Activated T-cell treated with anti-CD3 and anti-CD28 coated beads, Interleukin-2, amount 50 U/mL, for 72 hours (primary cell): ENCODE measurements around the gene AHCYL2. TPM values are rescaled to one million over a fixed set of nuclear protein-coding genes. Genes with fewer than 3 reads are reported as not detected.
"Not testable (repeated sequence)": the region's sequence is repeated elsewhere in the genome, so short reads cannot be mapped to it uniquely, and the experiment has no call there.

Source experiments
- ATAC-seq, 2 donors: fragments of 150-1000 bp; cut with Tn5 transposase; replicated peaks in 1 of 2; 2 replicates each; pipeline ENCODE4 v1.10.0; 2021; ENCODE audit warnings: moderate library complexity in 2 of 2, mild to moderate bottlenecking in 1 of 2
- DNase-seq, 2 donors: peaks; one replicate each; pipeline ENCODE4 v3.0.0; 2021 to 2022; ENCODE audit warnings: mixed read lengths in 1 of 2
- H3K27ac Mint-ChIP-seq: one replicate; pipeline ENCODE4 v1.8.0; 2022; ENCODE audit warnings: mild to moderate bottlenecking, moderate library complexity, mixed read lengths
- H3K27me3 Mint-ChIP-seq: one replicate; pipeline ENCODE4 v1.8.0; 2022; ENCODE audit warnings: low read depth, mixed read lengths
- H3K36me3 Mint-ChIP-seq, 2 donors: one replicate each; pipeline ENCODE4 v1.8.0; 2022; ENCODE audit warnings: mixed read lengths in 2 of 2, mild to moderate bottlenecking in 1 of 2; ENCODE audit not compliant: insufficient read depth in 2 of 2
- H3K4me1 Mint-ChIP-seq: one replicate; pipeline ENCODE4 v1.8.0; 2022; ENCODE audit warnings: low read depth, mixed read lengths
- H3K4me3 Mint-ChIP-seq, 2 donors: one replicate each; pipeline ENCODE4 v1.8.0; 2022; ENCODE audit warnings: mild to moderate bottlenecking in 2 of 2, mixed read lengths in 2 of 2, moderate library complexity in 2 of 2
- H3K9me3 Mint-ChIP-seq, 2 donors: one replicate each; pipeline ENCODE4 v1.8.0; 2022; ENCODE audit warnings: mixed read lengths in 2 of 2
- total RNA-seq, 2 donors: library from RNA; stranded (reverse); gene quantifications; one replicate each; pipeline ENCODE4 v1.2.3, GENCODE V29; 2022

The AHCYL2 gene
- total RNA-seq, 2 donors from 2014 or later: 40.8 to 44.8 TPM

DNA sequence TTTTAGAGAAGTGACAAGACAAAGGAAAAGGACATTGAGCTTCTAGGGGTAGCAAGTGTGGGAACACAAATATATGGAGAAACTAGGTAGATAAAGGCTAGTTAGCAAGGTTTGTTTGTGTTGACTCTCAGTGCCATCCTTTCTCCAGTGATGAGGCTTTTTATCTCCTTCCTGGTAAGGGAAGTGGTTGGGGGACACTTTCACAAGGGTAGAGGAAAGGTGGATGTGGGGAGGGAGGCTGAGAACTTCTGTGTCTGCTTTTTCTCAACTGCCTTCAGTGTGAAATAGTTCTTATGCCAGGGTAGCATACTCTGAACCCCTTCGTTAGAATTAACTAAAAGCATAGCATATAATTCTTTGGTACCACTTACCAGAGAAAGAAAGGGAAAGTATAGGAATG lies 116.4 kb downstream of the AHCYL2 start:
- DNase-seq: no peak
- Mint-ChIP-seq H3K4me1 (peaks cover 41% of the 10 kb centered on the region), H3K4me3 (no peak overlapping the region), H3K9me3 (no peaks in the 10 kb centered on the region), H3K27ac (peak overlapping the region; percentile 32), H3K36me3 (no peaks in the 10 kb centered on the region), H3K27me3 (no peaks in the 10 kb centered on the region)
- ATAC-seq: no peak

- H3K27ac Mint-ChIP-seq: no peak overlapping the region
- ATAC-seq: no peak
- no peaks in the 10 kb centered on the region for H3K36me3 Mint-ChIP-seq
- H3K9me3 Mint-ChIP-seq: no peaks in the 10 kb centered on the region
- no peak overlapping the region for H3K4me3 Mint-ChIP-seq
- H3K4me1 Mint-ChIP-seq: peaks cover 41% of the 10 kb centered on the region
- DNase-seq: no peak
- no peaks in the 10 kb centered on the region for H3K27me3 Mint-ChIP-seq
Measured at GRCh38 chr7:129341816-129342806, 117.3 kb downstream of the AHCYL2 start.

DNA sequence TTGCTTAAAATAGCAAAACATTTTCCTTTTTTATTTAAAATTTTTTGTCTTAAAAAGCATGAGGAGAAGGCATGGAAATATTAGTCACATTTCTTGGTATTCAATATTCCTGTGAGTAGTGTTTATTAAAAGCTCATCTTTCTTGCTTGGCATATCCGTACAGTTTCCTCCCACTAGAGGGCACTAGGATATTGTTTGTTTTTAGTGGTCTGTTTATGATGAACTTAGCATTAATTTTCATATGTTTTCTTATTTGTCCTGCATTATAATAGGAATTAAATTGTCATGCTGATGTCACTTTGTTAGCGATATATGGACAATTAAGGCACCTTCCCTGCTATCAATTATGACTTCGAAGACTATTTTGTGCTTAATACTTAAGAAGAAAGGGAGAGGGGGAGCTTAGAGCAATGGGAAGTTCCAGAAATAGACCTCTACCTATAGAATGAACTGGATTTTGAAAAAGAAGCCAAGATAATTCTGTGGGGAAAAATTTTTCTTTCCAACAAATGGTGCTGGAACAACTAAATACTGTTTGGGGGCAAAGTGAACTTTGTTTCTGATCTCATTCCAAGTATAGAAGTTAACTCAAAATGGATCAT lies 118.4 kb downstream of the AHCYL2 start:
- no peak overlapping the region for H3K27ac Mint-ChIP-seq

DNA sequence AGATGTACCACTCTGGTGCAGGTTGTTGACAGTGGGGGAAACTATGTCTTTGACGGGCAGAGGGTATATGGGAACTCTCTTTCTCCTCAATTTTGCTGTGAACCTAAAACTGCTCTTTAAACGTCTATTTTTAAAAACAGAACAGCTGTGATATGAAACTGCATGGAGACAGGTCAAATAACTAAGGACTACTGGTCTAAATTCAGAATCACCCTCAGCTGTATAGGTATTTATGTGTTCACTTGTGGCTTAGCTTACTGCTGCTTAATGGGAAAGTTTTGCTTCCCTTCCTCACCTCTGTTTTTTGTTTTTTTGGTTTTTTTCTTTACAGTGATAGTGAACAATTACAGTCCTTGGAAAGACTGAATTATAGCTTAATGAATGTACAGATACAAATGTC lies 122.5 kb downstream of the AHCYL2 start:
- Mint-ChIP-seq H3K9me3 (no peaks in the 10 kb centered on the region), H3K4me1 (peaks cover 35% of the 10 kb centered on the region), H3K4me3 (no peak overlapping the region), H3K36me3 (no peaks in the 10 kb centered on the region), H3K27ac (no peak overlapping the region), H3K27me3 (no peaks in the 10 kb centered on the region)
- DNase-seq (no peak), ATAC-seq (no peak)

More for the DNA sequence above, 118.4 kb downstream of the AHCYL2 start:
- Mint-ChIP-seq H3K4me3 (no peak overlapping the region), H3K9me3 (no peaks in the 10 kb centered on the region), H3K36me3 (no peaks in the 10 kb centered on the region), H3K27me3 (no peaks in the 10 kb centered on the region), H3K4me1 (peaks cover 41% of the 10 kb centered on the region)
- DNase-seq (peak; percentile 4 to 23), ATAC-seq (no peak)

DNA sequence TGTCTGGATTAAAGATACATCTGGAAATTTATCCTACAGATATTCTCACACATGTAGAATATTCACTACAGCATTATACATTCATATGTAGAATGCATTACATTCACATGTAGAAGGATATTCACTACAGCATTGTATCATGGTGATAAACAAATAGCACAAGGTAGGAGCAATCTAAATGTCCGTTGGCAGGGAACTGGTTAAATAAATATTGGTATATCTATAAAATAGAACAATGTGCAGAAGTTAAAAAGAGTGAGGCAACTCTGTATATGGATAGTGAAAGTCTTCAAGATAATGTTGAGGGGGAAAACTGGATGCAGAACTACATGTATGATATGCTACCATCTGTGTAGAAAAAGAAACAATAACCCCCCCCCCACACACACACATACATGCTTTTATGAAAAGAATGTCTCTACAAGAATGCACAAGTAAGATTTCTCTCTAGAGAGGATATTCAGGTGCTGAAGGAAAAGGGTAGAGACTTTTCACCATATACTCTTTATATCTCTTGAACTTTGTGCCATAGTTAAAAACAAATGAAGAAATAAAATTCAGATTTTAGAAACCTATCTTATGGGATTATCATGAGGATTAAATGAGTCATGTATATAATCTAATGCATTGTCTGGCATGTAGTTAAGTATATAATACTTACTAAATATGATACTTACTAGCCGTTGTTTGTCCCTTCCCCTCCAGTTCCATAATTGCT lies 123.4 kb downstream of the AHCYL2 start:
- H3K9me3 Mint-ChIP-seq: no peaks in the 10 kb centered on the region
- ATAC-seq: no peak
- peaks cover 33% of the 10 kb centered on the region for H3K4me1 Mint-ChIP-seq
- H3K27ac Mint-ChIP-seq: no peak overlapping the region
- DNase-seq: no peak
- H3K36me3 Mint-ChIP-seq: no peaks in the 10 kb centered on the region
- no peaks in the 10 kb centered on the region for H3K27me3 Mint-ChIP-seq
- no peak overlapping the region for H3K4me3 Mint-ChIP-seq

DNA sequence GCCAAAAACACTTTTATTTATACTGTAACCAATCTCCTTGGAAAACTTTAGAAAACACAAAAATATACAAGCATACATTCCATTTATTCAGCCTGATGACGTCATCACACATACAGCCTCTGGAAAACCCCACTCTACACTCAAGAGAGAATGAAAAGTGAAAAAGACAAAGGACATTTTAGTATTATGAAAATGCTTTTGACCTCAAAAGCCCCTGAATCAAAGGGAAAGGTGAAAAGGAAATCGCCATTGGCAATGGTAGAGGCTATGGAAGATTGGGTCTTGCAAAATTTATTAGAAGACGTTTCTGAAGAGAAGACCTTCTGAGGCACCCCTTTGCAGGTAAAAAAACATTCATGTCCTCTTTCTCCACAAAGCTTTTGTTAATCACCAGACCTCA lies 126.5 kb downstream of the AHCYL2 start:
- Mint-ChIP-seq H3K27me3 (no peaks in the 10 kb centered on the region), H3K9me3 (no peaks in the 10 kb centered on the region), H3K27ac (no peak overlapping the region), H3K4me3 (peak overlapping the region in 1 of 2 donors; percentile 27), H3K36me3 (no peaks in the 10 kb centered on the region), H3K4me1 (peaks cover 6% of the 10 kb centered on the region)
- ATAC-seq (no peak), DNase-seq (no peak)

- not testable (repeated sequence) for H3K36me3 Mint-ChIP-seq, H3K4me1 Mint-ChIP-seq, H3K4me3 Mint-ChIP-seq, ATAC-seq, DNase-seq, H3K9me3 Mint-ChIP-seq, H3K27ac Mint-ChIP-seq, H3K27me3 Mint-ChIP-seq
Measured at GRCh38 chr7:129353104-129353503, 128.3 kb downstream of the AHCYL2 start.

DNA sequence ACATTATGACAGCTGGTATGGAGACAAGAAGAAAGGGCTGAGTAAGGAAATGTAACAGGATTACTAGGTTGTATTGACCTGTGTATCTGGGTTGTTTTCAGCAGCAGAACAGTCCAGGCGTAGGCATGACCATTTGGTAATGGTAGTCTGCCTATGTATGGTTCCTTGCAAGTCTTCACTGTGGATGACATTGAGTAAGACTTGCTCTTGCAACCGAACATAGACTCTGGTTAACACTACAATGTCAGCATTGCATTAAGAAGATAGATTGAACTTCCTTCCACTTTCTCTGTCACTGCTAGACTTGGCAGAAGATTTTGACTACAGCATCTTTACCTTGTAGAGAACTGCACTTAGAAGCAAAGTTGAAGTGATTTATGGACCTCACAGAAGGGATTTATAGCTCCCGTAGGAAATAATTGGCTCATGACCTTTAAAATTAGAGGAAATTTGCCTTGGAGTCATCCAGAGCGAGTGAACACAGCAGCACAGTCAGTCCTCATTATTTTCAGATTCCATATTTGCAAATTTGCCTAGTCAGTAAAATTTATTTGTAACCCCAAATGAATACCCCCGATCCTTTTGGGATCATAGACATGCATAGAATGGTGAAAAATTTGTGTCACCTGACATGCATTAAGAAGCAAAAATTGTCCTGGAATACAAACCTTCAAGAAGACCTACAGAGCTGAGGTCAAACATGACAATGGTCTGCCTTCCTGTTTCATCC lies 129.8 kb downstream of the AHCYL2 start:
- no peak overlapping the region for H3K27ac Mint-ChIP-seq
- H3K36me3 Mint-ChIP-seq: no peaks in the 10 kb centered on the region
- H3K9me3 Mint-ChIP-seq: no peaks in the 10 kb centered on the region
- H3K4me3 Mint-ChIP-seq: no peak overlapping the region
- peaks cover 11% of the 10 kb centered on the region for H3K4me1 Mint-ChIP-seq
- no peak for DNase-seq
- H3K27me3 Mint-ChIP-seq: no peaks in the 10 kb centered on the region
- no peak for ATAC-seq

- ATAC-seq (no peak), DNase-seq (no peak)
- Mint-ChIP-seq H3K27me3 (no peaks in the 10 kb centered on the region), H3K36me3 (no peaks in the 10 kb centered on the region), H3K4me1 (peaks cover 15% of the 10 kb centered on the region), H3K4me3 (no peak overlapping the region), H3K9me3 (no peaks in the 10 kb centered on the region), H3K27ac (no peak overlapping the region)
Measured at GRCh38 chr7:129356176-129356575, 131.3 kb downstream of the AHCYL2 start.

DNA sequence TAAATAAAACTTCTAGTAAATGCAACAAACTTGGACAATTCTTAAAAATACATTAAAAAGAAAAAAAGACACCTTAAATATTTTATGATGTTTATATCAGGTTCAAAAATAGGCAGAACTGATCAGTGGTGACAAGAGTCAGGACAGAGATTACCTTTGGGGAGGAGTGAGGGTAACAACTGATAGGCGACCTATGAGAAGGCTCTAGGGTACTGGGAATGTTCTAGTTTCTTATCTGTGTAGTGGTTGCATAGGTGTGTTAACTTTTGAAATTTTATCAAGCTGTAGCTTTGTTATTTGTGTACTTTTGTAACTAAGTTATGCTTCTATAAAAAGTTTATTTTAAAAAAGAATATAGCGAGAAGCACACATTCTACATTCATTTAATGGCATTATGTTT lies 134.3 kb downstream of the AHCYL2 start:
- H3K4me3 Mint-ChIP-seq: no peak overlapping the region
- H3K4me1 Mint-ChIP-seq: peaks cover 11% of the 10 kb centered on the region
- no peaks in the 10 kb centered on the region for H3K9me3 Mint-ChIP-seq
- H3K36me3 Mint-ChIP-seq: no peaks in the 10 kb centered on the region
- no peaks in the 10 kb centered on the region for H3K27me3 Mint-ChIP-seq
- no peak overlapping the region for H3K27ac Mint-ChIP-seq
- ATAC-seq (no peak), DNase-seq (no peak)

- no peak for ATAC-seq
- H3K27ac Mint-ChIP-seq: no peak overlapping the region
- H3K27me3 Mint-ChIP-seq: no peaks in the 10 kb centered on the region
- H3K9me3 Mint-ChIP-seq: no peaks in the 10 kb centered on the region
- no peak for DNase-seq
- peaks cover 11% of the 10 kb centered on the region for H3K4me1 Mint-ChIP-seq
- no peaks in the 10 kb centered on the region for H3K36me3 Mint-ChIP-seq
- H3K4me3 Mint-ChIP-seq: no peak overlapping the region
Measured at GRCh38 chr7:129359638-129360037, 134.8 kb downstream of the AHCYL2 start.

- Mint-ChIP-seq H3K27me3 (no peaks in the 10 kb centered on the region), H3K4me3 (no peak overlapping the region), H3K4me1 (peaks cover 20% of the 10 kb centered on the region), H3K9me3 (no peaks in the 10 kb centered on the region), H3K27ac (no peak overlapping the region), H3K36me3 (no peaks in the 10 kb centered on the region)
- DNase-seq: no peak
- no peak for ATAC-seq
Measured at GRCh38 chr7:129361771-129362170, 136.9 kb downstream of the AHCYL2 start.
